IPS-NIHi11 (cell line): ENCODE results near the gene SLC1A7.

ENCODE experiments used
- DNase-seq: peaks from one replicate; pipeline ENCODE4 v3.0.0; 2012; ENCODE audit warnings: mixed read lengths, low spot score

Gene SLC1A7

GRCh38 chr1:53075761-53076163, 66.7 kb downstream of the SLC1A7 start:
- DNase-seq = no peak

- DNase-seq = no peak
Observed at GRCh38 chr1:53075206-53075605, 67.2 kb downstream of the SLC1A7 start.

GRCh38 chr1:53074313-53075154, 67.9 kb downstream of the SLC1A7 start:
- no peak for DNase-seq

- no peak for DNase-seq
Observed at GRCh38 chr1:53073868-53074311, 68.5 kb downstream of the SLC1A7 start.

- no peak for DNase-seq
Observed at GRCh38 chr1:53073287-53073686, 69.2 kb downstream of the SLC1A7 start.

- no peak for DNase-seq
Observed at GRCh38 chr1:53071915-53072314, 70.5 kb downstream of the SLC1A7 start.

- no peak for DNase-seq
Observed at GRCh38 chr1:53071167-53071865, 71.1 kb downstream of the SLC1A7 start.

GRCh38 chr1:53070621-53071020, 71.8 kb downstream of the SLC1A7 start:
- DNase-seq = no peak

- DNase-seq = no peak
Observed at GRCh38 chr1:53069663-53070327, 72.6 kb downstream of the SLC1A7 start.

- DNase-seq = no peak
Observed at GRCh38 chr1:53069265-53069662, 73.2 kb downstream of the SLC1A7 start.

- no peak for DNase-seq
Observed at GRCh38 chr1:53068314-53069099, 73.9 kb downstream of the SLC1A7 start.

- DNase-seq = no peak
Observed at GRCh38 chr1:53067886-53068285, 74.6 kb downstream of the SLC1A7 start.

GRCh38 chr1:53066891-53067738, 75.3 kb downstream of the SLC1A7 start:
- no peak for DNase-seq

GRCh38 chr1:53066488-53066887, 76.0 kb downstream of the SLC1A7 start:
- DNase-seq = no peak

- no peak for DNase-seq
Observed at GRCh38 chr1:53065391-53065790, 77.0 kb downstream of the SLC1A7 start.

GRCh38 chr1:53063744-53064515, 78.5 kb downstream of the SLC1A7 start:
- DNase-seq = no peak

- DNase-seq = peak; percentile 71
Observed at GRCh38 chr1:53062708-53063591, 79.5 kb downstream of the SLC1A7 start.

GRCh38 chr1:53061859-53062707, 80.4 kb downstream of the SLC1A7 start, which contains the start of gene PODN:
TSS of gene PODN (plus strand) at chr1:53062213. CDS start at chr1:53069856, 7,643 bp downstream.
- DNase-seq = peak; percentile 66
